ENCODE data around the gene RAB29.

DNA sequence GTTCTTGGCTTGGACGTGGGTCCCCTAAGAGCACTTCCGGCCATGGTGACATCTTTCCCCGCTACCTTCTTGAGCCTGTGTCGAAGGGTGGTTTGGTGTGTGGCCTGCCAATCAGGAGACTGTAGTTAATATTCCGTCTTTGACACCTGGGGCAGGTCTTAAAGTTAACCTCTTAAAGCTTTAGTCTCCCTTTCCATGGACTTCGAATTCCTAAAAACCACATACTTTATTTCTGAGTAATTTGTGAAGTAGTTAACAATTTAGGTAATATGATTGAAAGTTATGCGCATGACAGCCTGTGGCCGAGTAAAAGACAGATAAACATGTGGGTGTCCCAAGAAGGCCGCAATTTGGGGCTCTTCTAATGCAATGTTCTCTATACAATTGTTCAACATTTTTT, 10.2 kb upstream of the RAB29 start:
- TF ChIP-seq, protein P1, sequence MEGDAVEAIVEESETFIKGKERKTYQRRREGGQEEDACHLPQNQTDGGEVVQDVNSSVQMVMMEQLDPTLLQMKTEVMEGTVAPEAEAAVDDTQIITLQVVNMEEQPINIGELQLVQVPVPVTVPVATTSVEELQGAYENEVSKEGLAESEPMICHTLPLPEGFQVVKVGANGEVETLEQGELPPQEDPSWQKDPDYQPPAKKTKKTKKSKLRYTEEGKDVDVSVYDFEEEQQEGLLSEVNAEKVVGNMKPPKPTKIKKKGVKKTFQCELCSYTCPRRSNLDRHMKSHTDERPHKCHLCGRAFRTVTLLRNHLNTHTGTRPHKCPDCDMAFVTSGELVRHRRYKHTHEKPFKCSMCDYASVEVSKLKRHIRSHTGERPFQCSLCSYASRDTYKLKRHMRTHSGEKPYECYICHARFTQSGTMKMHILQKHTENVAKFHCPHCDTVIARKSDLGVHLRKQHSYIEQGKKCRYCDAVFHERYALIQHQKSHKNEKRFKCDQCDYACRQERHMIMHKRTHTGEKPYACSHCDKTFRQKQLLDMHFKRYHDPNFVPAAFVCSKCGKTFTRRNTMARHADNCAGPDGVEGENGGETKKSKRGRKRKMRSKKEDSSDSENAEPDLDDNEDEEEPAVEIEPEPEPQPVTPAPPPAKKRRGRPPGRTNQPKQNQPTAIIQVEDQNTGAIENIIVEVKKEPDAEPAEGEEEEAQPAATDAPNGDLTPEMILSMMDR (IDR thresholded peaks at IDR 0.05; ENCODE audit: poor library complexity, severe bottlenecking), result no peak
- no peak for TF ChIP-seq POLR2AphosphoS5 (IDR thresholded peaks at IDR 0.05)
- TF ChIP-seq RAD21 (conservative IDR thresholded peaks at IDR 0.05), result no peak

Data from neural cell (in vitro differentiated cells).